Kidney capillary endothelial cell (primary cell): ENCODE results near the gene SPINDOC.
"Not testable (repeated sequence)": the region's sequence is repeated elsewhere in the genome, so short reads cannot be mapped to it uniquely, and the experiment has no call there.

Experiments
- DNase-seq: peaks from one replicate; pipeline ENCODE4 v3.0.0-alpha.2; 2018; ENCODE audit warnings: low spot score

SPINDOC gene

GRCh38 chr11:63858628-63859550 is 45.6 kb downstream of the SPINDOC start:
- no peak for DNase-seq

DNA sequence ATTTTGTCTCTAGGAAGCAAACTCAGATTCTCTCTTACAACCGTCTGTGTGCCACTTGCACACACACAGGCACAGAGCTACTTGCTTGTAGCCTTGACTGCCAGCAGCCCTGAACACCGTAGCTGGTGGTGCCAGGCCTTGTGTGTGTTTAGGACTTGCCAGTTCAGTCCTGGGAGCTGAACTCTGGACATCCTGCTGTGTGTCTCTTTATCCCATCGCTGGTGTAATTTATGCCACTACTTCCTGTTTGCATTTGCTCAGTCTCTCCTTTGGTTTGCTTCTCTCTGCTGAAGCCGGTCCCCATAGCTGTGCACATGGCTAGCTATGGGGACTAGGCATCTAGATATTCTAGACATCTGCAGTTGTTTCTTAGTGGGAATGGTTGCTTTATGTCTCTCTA is 49.7 kb downstream of the SPINDOC start:
- no peak for DNase-seq

GRCh38 chr11:63863620-63864019 is 50.4 kb downstream of the SPINDOC start:
- not testable (repeated sequence) for DNase-seq

GRCh38 chr11:63866211-63866610 is 53.0 kb downstream of the SPINDOC start:
- DNase-seq: no peak

GRCh38 chr11:63867511-63867910 is 54.3 kb downstream of the SPINDOC start:
- DNase-seq: no peak

DNA sequence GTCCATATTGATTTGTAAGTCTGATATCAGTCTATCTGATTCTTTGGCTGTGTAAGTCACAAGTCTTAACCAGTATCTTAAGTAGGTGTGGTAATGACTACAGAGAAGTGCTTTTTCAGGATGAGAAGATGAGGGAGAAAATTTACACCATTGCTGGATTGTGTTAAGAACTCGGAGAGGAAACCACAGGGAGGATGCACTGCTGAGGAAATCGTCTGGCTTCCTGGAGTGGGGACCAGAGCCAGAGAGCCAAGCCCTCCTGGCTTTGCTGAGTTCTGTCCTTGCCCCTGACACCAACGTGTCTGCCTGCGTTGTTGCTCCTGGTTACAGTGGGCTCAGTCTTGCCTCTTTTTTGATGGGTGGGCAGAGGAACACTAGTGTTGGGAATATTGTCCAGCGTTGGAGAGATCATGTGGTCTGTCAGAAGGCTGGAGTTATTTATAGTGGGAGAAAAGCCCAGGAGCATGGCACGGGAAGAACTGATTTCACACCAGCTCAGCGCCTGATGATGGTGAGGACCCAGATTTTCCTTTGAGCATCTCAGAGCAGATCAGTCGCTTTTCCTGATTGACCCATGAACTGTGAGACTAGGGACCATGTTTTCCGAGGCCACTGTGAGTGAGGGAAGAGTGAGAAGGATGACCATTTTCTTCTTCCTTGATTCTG is 55.3 kb downstream of the SPINDOC start:
- no peak for DNase-seq

- no peak for DNase-seq
These were observed 55.9 kb downstream of the SPINDOC start for GRCh38 chr11:63869171-63869591.

GRCh38 chr11:63869683-63870082 is 56.4 kb downstream of the SPINDOC start:
- peak; percentile 30 for DNase-seq

DNA sequence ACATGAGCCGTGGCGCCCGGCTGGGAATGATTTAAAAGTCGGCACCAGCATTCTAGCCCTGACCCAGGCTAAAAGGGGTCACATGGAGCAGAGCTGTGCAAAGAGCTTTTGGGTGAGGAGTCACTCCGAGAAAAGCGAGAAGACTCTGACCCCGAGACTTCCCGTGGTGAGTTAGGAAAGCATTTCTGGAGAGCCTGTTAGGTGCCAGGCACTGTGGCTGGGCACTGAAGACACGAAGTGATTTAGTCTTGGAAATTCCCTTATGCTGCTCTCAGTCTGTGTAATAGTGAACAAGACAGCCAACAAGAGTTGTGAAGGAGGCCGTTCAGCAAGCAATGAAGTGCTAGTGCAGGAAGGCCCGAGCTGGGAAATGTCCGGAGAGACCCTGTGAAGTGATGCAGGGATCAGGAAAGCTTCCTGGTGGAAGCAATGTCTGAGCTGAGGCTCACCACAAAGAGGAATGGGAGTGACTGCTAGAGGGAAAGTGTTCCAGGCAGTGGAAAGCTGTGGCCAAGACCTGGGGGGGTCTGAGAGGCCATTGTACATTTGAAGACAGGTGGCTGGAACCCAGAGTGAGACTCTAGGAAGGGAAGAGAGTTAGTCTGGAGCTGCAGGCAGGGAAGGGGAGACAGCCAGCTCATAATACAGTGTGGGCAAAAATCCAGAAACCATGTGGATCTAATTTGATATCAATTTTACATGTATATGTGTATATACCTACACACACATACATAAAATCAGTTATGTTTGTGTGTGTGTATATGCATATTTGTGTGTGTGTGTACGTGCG is 57.3 kb downstream of the SPINDOC start:
- no peak for DNase-seq

DNA sequence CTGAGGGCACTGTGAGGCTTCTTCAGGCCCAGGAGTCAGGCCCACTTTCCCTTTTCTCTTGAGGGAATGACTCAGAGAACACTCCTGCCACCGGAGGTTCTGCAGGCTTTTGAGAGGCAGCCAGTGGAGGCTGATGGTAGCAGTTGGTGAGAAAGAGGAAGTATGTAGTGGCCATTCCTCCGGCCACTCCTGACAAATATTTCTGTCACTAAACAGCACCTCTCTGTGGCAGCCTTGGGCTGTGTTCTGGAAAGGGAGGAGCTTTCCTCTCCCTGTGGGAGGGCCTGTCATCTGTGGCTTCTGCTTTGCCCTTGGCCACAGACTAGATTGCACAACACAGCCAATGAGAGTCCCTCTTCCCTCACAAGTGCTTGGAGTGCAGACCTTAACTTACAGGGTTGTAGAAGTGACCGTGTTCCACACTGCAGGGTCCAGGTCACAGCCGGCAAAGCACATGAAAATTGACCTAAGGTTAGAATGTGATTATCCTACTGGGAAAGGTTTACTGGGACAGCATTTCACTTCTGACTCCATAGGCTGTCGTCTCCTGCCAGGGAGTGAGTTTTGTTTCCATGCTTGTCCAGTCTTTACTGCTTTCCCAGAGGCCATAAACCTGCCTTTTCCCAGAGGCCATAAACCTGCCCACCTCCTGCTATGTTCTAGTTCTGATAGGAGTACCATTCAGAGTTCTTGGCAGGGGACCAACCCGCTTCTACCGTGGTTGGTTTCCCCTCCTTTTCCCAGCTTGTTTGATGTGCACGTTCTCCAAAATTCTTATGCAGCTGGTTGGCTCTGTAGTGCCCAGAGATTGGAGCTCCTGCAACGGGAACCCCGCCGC is 58.9 kb downstream of the SPINDOC start:
- peak; percentile 93 for DNase-seq

- DNase-seq: no peak
These were observed 59.5 kb downstream of the SPINDOC start for GRCh38 chr11:63872800-63873197.

DNA sequence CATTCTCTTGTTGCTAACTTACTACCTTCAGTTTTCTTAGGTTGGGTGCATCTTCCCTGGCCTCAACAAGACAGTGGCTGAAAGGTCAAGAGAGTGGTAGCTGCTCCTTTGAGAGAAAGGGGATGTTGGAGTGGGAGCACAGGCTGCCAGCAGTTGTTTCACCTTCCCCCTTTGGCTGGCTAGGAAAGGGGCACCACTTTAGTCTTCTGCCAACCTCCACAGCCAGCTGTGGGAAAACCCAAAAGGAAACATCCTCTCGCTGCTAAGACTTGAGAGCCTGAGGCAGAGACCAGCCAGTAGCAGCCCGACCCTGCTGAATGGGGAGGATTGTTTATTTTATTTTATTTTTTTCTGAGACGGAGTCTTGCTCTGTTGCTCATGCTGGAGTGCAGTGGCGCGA is 60.1 kb downstream of the SPINDOC start:
- DNase-seq: no peak

DNA sequence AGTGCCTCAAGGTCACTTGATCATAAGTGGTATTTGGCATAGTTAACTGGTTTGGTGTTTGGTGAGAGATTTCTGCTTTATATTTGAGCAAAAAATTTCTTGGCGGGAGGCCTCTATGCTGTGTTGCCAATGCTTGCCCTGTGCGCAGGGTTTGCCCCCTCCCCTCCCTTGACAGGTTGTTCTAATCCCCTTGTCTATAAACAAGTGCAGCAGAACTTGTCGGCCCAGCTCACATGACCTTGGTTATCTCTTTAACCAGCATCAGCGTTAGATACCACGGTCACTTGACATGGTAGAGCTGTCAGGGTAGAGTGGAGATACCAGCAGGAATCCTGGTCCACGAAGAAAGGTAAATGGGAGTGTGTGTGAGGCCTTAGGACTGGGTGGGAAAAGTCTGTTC is 61.3 kb downstream of the SPINDOC start:
- no peak for DNase-seq

GRCh38 chr11:63875506-63876065 is 62.3 kb downstream of the SPINDOC start:
- DNase-seq: no peak

DNA sequence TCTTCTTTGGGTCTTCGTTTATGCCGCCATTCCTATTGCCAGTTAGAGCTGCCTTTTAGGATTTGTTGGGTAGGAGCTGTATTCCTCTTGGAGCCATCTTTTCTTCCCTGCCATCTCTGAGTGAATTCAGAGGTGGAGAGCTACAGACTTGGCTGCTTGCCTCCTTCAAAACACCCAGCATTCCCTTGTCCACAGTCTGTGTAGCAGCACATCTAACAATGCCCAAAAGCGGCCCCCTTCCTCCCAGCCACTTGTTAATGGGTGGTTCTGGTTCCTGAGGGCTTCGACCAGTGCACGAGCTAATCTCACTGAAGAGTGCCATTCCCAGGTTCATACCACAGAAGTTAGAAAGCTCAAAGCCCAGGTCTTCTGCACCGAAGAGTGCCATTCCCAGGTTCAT is 63.4 kb downstream of the SPINDOC start:
- no peak for DNase-seq
